HG02678 (cell line): Measurements from ENCODE around the gene YPEL2.

Source experiments
- ATAC-seq: cut with Tn5 transposase; IDR thresholded peaks from one replicate; pipeline ENCODE4 v1.9.1; 2021; ENCODE audit warnings: mild to moderate bottlenecking, moderate library complexity; ENCODE audit not compliant: unreplicated experiment

The YPEL2 gene

DNA sequence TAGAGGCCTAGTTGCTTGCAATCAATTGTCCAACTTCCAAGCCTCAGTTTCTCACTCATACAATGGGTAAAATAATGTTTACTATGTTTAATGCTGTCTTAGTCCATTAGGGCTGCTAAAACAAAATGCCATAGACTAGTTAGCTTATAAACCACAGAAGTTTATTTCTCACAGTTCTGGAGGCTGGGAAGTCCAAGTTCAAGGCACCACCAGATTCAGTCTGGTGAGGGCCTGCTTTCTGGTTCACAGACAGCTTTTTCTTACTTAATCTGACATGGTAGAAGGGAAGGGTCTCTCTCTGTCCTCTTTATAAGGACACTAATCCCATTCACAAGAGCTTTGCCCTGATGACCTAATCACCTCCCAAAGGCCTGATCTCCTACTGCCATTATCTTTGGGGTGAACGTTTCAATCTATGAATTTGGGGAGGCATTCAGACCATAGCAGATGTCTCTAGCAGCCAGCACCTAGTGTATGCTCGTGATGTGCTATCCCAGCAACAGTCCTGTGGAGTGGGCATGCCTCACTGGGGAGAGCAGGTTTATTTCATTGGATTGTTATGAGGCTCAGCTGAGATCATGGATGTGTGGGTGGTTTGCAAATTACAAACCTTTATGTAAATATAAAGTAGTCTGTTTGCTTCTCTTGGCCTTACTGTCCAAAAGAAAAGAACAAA, 25.2 kb downstream of the YPEL2 start:
- ATAC-seq = no peak

DNA sequence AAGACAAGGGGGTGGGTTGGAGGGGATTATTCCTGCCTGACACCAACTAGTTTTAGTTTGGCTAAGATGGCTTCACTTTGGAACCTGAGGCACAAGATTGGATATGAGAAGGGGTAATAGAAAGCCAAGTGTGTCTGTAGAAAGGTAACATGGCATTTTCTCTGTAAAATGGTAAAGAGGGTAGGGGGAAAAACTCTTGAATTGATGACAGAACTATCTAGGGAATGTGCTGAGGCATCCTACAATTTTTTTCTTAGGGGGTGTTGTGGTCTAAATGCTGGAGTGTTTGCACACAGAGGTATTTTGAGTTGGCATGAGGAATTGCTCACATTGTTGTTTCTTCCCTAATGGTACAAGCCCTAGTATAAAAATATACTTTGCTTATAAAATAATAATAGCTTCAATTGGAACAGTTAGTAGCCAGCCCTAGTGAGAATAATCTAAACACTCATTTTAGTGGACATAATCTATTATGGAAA, 25.8 kb downstream of the YPEL2 start:
- no peak for ATAC-seq

DNA sequence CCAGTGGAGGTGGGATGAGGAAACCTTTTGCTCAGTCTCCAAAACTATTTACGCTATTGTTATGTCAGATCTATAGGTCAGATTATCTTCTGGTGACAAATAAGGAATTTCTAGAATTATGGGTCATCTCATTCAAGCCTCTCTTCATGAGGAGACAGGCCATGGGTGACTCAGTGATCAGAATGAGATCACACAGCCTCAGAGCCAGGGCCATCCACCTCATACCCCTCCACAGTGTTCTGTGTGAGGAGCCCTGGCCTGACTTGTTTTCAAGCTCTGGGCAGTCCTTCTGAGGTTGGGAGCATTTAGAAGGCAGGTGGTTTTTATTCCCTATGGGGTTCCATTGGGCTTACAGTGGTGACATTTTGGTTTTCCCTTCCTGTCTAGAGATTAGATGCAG, 26.5 kb downstream of the YPEL2 start:
- ATAC-seq = no peak

DNA sequence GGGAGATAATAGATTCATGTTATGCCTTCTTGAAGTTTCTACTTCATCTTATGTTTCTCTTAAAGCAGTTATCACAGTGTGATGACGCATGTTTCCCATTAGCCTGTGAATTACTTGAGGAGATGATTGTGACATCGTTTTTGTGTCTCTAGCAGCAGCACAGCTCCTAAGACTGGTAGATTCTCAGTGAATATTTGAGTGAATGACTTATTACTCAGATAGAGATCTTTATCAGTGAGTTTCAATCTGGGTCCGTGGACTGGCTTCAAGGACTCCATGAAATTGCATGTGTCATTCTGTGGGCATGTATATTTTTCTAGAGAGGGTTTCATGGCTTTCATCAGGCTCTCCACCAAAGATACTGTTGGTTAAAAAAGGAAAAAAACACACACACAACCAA, 29.9 kb downstream of the YPEL2 start:
- no peak for ATAC-seq

DNA sequence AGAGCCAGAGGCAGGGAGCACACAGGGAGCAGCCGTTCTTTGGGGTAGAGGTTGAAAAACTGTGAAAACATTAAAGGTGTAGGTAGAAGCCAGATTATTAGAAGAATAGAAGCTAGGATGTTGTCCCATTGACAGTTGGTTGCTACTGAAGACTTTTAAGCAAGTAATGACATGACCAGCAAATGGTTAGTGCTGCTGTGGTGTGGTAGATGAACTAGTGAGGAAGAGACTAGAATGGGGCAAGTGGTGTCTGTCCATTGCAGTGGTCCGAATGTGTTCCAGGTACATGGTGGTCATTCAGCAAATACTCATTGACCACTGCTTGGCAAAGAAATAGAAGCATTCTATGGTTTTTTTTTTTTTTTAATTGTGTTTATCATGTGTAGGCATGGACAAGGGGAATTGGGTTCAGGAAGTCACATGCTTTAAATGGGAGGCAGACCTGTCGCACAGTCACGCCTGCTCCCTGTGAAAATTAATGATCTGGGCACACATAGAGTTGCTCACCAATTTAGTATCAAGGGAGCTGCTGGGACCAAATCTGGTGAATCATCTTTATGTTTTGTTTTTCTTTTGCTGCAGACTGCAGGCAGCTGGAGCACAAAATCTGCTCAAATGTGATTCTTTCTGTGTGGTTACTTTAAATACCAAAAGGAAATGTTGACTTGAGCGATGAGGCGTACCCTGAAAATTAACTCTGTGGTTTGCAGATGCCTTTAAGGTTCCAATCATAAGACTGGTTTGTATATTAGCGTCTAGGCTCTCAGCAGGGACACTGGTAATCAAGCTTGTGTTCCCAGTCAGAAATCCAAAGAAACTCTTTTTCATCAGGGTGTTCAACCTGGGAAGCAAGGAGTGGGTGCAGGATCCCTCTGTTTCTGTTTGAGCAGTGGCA, 30.7 kb downstream of the YPEL2 start:
- ATAC-seq = peak; percentile 68

DNA sequence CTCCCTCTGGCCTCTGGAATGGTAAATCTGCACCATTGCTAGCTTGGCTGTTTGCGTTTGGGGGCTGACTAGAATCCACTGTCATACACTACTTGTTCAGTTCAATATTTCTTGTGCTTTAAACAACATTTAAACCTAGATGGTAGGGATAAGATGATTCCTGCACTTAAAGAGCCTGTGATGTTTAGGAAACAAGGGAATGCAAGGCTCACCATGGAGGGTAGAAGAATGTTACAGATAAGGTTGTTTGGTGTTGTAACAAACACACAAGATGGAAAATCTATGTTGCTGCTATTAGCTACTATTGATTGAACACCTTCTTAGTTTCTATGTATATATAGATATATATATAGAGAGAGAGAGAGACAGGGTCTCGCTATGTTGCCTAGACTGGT, 31.4 kb downstream of the YPEL2 start:
- no peak for ATAC-seq

DNA sequence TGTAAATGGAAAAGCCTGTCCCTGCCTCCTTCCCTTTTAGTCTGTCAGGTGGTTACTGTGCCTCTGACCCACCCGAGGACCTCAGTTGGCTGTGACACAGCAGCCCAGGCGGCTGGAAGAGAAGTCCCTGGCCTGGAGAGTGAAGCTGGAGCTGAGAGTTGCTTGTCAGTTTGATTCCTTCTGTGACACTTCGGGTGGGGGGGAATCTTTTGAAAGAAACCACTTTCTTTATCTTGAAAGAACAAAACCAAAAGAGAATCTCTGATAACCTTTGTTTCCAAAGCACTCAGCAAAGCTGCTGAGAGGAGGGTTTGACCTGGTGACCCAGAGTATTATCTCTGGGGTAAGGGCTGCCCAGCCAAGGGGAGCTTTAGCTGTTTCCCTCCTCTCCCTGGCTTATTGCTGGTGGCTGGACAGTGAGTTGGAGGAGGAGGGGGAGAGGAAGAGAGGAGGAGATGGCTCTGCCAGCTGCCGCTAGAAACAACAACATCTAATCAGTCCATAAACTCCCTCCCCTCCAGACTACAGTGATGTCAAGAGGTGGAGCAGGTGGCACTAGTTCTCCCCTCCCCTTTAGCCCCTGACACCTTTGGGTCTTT, 34.0 kb downstream of the YPEL2 start:
- no peak for ATAC-seq

DNA sequence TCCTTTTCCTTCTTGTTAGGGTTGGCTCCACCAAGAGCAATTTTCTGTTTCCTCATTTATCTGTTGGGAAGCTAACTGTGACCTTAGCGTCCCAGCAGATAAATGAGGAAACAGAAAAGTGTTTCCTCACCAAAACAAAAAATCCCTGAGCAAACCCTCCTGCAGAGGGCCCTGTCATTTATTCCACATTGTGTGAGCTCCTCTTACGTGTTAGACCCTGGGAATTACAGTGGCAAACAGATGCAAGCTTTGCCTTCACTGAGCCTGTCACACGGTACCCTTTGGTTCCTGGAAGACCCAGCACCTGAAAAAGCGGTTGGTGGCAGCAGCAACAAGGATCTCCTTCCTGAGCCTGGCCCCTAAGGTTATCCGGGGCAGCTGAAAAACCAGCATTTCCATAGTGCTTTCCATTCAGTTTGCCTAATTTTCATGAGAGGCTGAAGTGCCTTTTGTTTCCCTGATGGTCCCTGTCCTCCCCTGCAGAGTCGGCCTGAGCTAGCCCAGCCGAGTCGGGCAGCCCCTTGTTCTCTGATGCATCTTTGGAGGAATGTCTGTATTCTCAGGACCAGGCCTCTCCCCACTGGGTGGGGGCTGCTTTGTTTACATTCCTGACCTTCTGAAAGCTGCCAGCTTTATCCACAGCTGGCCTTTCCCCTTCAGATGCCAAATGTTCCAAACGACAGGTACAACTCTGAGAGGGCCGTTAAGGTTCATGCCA, 34.7 kb downstream of the YPEL2 start:
- no peak for ATAC-seq

DNA sequence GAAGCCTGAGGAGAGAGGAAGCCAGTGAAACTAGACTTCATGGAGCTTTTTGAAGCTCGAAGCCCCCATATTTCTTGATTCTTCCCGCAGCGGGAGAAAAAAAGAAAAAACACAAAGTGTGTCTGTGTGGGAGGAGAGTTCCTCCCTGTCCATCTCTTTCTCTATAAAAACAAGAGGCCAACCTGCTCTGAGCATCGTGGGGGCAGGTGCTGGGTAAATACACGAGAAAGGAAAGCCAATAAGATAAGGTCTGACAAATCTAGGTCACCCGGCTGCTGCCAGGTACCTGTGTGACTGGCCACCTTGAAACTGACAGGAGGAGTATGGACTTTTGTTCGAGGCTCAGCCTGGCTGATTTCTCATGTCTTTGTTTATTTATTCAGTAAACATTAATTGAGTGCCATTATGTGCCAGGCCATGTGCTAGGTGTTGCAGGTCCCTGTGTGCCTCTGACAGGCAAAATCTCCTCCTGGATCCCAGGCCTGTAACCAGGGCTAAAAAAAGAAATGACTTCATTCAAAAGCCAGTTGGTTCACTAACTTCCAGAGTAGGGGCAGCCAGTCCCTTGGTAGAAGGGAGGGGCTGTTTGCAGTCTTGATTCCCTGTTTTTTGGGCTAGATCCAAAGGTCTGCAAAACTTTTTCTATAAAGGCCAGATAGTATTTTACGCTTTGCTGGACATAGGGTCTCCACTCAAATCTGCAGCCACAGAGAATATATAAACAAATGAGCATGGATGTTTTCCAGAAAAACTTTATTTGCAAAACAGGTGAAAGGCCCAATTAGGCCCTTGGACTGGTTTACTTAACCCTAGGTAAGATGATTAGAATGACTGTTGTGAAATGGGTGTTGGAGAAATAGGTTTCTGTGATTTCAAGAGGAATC, 35.6 kb downstream of the YPEL2 start:
- no peak for ATAC-seq

DNA sequence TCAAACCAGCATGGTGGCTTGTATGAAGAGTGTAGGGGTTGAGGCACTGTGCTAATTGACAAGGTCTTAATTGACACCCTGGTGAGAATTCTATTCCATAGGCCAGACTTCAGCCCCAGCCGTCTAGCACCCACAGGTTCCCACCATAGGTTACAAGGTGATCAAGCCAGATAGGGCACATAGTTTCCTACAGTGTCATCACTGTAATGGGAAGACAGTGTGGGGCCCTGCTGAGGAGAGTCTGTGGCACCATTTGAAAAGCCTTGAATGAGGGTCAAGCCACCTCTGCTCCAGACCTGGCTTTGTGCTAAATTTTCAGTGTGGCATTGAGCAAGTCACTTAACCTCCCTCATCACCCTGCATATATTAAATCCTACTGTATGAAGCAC, 36.2 kb downstream of the YPEL2 start:
- ATAC-seq = no peak

DNA sequence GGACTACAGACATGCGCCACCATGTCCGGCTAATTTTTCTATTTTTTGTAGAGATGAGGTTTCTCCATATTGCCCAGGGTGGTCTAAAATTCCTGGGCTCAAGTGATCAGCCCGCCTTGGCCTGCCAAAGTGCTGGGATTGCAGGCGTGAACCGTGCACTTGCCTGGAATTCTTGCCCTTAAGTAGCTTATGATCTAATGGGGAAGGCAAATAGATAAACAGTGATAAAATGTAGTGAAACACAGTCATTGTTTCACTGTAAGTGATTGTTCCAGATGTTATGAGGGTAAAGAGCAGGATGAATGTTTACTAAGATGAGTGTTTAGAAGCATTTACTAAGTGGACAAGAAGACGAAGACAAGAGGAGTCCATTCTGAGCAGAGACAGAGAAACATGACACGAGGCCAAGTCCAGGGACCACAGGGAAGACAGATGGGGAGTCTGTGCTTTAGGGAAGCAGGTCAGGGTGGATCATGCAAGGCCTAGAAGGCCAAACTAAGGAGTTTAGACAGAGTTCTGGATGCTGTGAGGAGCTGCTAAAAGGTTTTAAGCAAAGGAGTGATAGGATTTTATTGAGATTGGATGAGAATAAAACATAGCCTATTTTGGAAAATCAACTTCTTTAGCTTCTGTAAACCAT, 36.9 kb downstream of the YPEL2 start:
- no peak for ATAC-seq

DNA sequence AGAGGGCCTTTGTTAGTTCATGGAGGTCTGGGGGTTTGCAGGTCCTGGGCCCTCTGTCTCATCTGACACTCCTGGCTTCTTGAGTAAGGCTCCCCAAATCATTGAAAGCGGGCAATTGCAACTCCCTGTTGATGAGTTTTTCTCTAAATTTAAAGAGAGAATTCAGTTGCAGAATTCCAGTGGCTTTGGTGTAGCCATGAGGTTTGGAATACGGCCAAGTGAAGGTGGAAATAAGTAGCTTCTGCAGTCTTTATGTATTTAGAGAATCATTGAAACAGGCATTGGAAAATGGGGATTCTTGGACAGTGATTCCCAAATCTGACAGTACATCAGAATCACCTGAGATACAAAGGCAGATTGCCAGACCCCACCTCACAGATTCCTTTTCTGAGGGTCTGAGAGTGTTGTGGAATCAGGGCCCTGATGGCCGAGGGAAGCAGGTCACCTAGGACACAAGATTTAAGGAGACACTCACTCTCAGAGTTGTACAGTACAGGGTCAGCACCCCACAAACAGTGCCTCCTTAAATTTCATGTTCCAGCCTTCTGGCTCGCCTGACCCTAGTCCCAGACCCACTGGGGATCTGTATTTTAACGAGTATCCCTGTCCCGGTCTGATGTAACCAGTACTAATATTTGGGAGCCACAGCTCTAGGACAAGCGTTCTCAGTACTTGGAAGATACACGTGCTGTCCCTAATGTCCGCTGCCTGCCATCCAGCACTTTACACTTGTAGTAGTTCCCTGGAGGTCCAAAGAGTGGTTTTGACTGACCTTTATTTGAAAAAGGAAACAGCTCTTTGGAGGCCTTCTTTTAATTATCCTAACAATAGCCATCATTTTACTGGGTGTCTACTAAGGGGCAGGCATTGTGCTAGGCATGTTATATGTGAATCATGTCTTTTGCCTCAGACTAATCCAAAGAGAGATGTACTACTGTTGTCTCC, 37.8 kb downstream of the YPEL2 start:
- no peak for ATAC-seq

DNA sequence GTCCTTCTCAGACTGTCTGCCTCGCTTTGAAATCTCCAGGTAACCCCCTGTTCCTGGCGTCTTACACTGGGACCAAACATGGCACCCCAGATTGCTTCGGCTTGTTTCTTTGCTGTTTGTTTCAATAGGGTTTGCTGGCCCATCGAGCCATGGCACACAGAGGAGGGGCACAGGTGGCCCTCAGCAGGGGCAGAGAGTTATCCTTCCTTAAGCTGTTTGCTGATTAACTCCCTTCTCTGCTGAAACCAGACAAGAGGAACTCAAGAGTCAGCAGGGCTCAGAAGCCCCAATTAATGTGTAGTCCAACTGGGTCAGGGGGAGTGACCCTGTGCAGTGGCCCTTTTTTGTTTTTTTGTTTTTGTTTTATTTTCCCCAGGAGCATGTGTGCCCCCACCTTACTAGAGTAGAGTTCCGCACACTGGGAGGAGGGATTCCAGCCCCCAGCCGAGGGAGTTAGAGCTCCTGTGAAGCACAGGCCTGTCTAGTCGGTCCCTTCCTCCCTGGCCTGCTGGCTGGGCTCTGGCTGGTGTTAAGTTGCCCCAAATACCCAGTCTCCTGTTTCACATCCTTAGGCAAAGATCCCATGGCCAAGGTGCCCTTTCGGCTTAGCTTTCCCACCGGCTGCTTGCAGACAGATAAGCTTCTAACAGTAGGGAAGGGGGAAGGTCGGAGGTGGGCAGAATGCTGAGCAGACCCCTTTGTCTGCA, 39.3 kb downstream of the YPEL2 start:
- ATAC-seq = peak; percentile 35

DNA sequence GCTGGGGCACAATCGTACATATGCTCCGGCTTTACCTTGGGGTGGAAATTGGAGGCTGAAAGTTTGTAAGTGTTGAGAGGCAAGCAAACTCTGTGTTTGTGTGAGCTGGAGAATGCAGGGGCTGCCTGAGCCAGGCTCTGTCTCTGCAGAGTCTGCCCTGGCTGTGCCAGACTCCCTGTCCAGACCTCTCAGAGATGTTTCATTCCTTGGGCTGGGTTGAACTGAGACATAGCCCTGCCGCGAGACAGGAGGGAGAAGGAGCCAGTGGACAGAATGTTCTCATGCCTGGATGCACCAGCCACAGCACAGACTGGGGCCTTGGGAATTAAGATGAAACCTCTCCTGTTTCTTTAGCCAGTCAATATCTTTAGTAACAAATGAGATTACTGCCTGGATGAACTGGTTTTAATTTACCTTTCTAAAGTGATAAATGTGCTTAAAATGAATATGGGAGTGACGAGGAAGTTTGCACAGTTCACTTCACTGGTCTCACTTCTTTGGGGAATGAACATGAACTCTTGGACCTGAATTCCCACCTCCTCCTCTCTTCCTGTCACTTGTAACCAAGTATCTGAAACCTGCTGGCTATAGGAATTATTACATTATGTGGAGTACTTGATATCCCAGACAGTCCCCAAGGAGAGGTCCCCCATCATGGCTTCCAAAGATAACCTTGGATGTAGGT, 40.1 kb downstream of the YPEL2 start:
- no peak for ATAC-seq

DNA sequence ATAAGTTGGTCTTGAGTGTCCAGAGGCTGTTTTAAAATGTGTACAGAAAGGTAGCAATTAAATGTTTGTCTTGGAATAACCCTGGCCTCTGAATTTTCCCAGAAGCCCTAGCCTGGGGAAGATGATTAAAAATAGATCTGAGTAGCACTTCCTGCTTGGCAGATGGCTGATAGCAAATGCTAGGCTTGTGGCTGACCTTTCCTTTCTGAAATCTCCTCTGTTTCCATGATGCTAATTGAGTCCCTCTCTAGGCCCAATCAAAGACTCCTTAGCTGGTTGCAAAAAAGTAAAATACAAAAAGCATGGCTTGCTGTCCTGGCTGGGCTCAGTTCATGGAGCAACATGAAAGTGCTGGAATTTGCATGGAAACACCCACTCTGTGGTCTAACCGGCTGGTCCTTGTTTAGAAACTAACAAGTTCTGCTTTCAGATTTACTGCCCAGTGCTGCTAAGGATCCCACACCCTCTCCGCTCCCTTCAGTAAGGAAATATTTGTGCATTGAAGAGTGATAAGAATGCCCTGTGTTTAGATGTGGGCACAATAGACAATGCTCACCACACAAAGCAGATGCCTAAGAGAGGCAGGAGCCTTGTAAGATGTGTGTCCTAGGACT, 40.8 kb downstream of the YPEL2 start:
- ATAC-seq = peak; percentile 48

DNA sequence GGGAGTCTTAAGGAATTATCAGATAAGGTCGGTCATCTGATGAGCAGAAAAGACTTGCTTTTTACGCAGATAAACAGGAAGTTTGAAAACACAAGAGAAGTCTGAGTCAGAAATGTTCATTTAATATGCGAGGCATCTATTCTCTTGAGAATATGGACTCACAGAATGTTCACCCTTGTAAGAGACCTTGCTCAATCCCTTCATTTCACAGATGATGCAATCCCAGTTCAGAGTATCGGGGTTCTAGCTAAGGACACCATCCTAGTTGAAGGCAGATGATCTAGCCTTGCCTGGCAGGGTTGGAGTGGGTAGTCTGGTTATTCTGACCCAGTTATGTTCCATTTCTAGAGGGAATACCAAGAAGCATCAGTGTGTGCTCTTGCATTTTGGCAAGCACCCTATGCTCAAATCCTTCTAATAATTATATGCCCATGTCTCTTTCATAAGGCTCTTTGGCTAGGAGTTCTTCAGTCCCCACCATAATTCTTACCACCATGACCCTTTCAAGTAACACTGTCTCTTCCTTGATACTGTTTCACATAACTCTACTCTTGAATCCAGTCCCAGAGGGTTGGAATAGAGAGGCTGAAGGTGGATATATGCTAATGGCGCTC, 42.5 kb downstream of the YPEL2 start:
- no peak for ATAC-seq

DNA sequence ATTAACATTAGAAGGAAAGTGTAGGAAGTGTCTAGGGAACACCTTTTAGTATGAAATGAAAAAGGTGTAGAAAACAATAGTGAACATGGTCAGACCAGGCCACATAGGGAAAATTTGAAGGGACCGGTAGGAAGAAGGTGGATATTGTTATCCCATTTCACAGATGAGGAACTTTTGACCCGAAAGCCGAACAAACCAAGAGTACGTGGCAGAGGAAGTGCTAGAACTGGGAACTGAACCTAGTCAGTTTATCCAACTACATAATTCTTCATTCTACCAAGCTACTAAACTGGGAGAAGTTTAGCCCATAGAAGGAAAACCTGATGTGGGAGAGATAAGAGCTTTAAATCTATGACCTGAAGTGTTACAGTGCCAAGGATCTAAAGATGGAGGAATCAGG, 43.2 kb downstream of the YPEL2 start:
- ATAC-seq = no peak
